ENCODE results near the gene CNGA1.
A peak's percentile ranks its signal among the peaks of the same experiment; 100 is the strongest.

DNA sequence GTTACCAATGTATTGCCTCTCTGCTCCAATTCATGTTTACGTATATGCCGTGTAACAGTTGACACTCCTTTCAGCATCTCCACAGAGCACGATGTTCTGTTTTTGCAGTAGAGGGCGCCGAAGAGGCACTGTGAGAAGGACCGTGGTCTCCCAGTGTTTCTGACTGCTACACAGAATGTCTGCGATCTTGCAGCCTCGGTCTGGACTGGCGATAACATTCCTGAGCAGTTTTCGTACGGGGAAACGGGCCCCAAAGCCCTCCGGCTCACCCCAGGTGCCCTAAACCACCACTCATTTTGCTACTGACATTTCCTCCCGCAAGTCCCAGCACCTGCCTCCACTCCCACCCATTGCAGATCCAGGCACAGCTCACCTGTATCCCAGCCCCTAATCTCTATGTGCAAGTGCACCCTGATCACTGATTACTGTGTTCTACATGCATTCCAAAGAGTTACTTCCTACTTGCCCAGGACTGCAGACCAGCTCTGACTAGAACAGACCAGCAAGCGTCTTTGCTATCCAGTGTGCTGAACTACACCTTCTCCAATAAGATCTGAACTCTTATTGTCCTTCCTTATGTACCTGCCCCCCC is 89.7 kb downstream of the CNGA1 start:
- TF ChIP-seq CTCF (IDR thresholded peaks at IDR 0.05; ENCODE audit: low read depth, low read length, missing input control) = peak; percentile 59
- TF ChIP-seq YY1 (IDR thresholded peaks at IDR 0.05) = no peak
- no peak for TF ChIP-seq JUND (IDR thresholded peaks at IDR 0.05)
- TF ChIP-seq GABPA (IDR thresholded peaks at IDR 0.05 in 1 of 2, conservative IDR thresholded peaks at IDR 0.05 in 1 of 2) = no peak
- peak; percentile 95 for TF ChIP-seq REST (IDR thresholded peaks at IDR 0.05)
- TF ChIP-seq, protein P1, sequence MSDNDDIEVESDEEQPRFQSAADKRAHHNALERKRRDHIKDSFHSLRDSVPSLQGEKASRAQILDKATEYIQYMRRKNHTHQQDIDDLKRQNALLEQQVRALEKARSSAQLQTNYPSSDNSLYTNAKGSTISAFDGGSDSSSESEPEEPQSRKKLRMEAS (IDR thresholded peaks at IDR 0.05) = no peak
- TF ChIP-seq EGR1 (IDR thresholded peaks at IDR 0.05; ENCODE audit: low read depth in 2 of 2) = no peak
- TF ChIP-seq RAD21 (IDR thresholded peaks at IDR 0.05) = peak; percentile 76 to 84
- no peak for TF ChIP-seq SP1 (IDR thresholded peaks at IDR 0.05)
- no peak for TF ChIP-seq FOXA1 (IDR thresholded peaks at IDR 0.05)

Measured in liver (tissue), 3 donors.